Measurements from ENCODE around the gene BCORL1.

- TF ChIP-seq CTCF (conservative IDR thresholded peaks at IDR 0.05) = no peak
- TF ChIP-seq EZH2 (IDR thresholded peaks at IDR 0.05; ENCODE audit: low read depth) = no peak
Observed at GRCh38 chrX:130094696-130095095, 112.3 kb downstream of the BCORL1 start.
